ENCODE measurements around the gene AHSP.
"Not testable (repeated sequence)": the region's sequence is repeated elsewhere in the genome, so short reads cannot be mapped to it uniquely, and the experiment has no call there.

The AHSP gene

DNA sequence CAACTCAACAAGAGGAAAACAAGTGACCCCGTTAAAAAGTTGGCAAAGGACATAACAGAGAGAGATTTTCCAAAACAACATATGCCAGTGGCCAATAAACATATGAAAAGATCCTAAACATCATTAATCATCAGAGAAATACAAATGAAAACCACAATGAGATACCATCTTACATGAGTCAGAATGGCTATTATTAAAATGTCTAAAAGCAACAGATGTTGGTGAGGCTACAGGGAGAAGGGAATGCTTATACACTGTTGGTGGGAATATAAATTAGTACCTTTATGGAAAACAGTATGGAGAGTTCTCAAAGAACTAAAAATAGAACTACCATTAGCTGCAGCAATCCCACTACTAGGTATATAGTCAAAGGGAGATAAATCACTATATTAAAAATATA is 46.5 kb downstream of the AHSP start:
- H3K4me3 ChIP-seq (ENCODE audit: low read depth in 1 of 2, low read length in 2 of 2); H3K27me3 ChIP-seq (ENCODE audit: low read depth, low read length); H3K9me3 ChIP-seq (ENCODE audit: control insufficient read depth in 1 of 2, low read length in 2 of 2); H3K4me1 ChIP-seq (ENCODE audit: control insufficient read depth in 1 of 2, insufficient read depth in 2 of 2, low read length in 2 of 2); H3K36me3 ChIP-seq (ENCODE audit: control insufficient read depth in 1 of 2, insufficient read depth in 2 of 2, low read length in 2 of 2); H3K27ac ChIP-seq (ENCODE audit: low read length): not testable (repeated sequence)

DNA sequence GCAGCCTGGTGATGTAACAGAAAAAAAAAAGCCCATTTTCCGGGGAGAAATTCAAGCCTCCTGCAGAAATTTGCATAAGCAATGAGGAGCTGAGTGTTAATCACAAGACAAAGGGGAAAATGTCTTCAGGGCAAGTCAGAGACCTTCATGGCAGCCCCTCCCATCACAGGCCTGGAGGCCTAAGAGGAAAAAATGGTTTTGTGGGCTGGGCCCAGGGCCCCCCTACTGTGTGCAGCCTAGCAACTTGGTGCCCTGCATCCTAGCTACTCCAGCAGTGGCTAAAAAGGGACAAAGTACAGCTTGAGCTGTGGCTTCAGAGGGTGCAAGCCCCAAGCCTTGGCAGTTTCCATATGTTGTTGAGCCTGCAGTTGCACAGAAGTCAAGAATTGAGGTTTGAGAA is 49.7 kb downstream of the AHSP start:
- Histone ChIP-seq H3K36me3 (ENCODE audit: control insufficient read depth in 1 of 2, insufficient read depth in 2 of 2, low read length in 2 of 2) (no peaks in the 10 kb centered on the region), H3K27ac (ENCODE audit: low read length) (no peak overlapping the region), H3K9me3 (ENCODE audit: control insufficient read depth in 1 of 2, low read length in 2 of 2) (peaks cover 0 to 22% of the 10 kb centered on the region in 2 donors), H3K4me3 (ENCODE audit: low read depth in 1 of 2, low read length in 2 of 2) (no peak overlapping the region), H3K27me3 (ENCODE audit: low read depth, low read length) (no peaks in the 10 kb centered on the region), H3K4me1 (ENCODE audit: control insufficient read depth in 1 of 2, insufficient read depth in 2 of 2, low read length in 2 of 2) (no peaks in the 10 kb centered on the region)
